Subcutaneous abdominal adipose tissue (tissue), 5 donors: ENCODE data around the gene ARGLU1.

Experiments used
- H3K27ac ChIP-seq: one replicate; pipeline ENCODE4 v1.7.0; 2013; ENCODE audit warnings: low read depth, mild to moderate bottlenecking, inconsistent platforms, low read length, moderate library complexity
- H3K27me3 ChIP-seq, 5 donors: one replicate each; pipeline ENCODE4 v1.7.0; 2013; ENCODE audit warnings: low read length in 5 of 5, inconsistent platforms in 1 of 5; ENCODE audit not compliant: control insufficient read depth in 5 of 5, insufficient read depth in 4 of 5
- H3K36me3 ChIP-seq, 5 donors: one replicate each; pipeline ENCODE4 v1.7.0; 2013; ENCODE audit warnings: low read length in 5 of 5; ENCODE audit not compliant: control insufficient read depth in 5 of 5, insufficient read depth in 5 of 5
- H3K4me1 ChIP-seq, 5 donors: one replicate each; pipeline ENCODE4 v1.7.0; 2013; ENCODE audit warnings: low read length in 5 of 5, mild to moderate bottlenecking in 3 of 5, moderate library complexity in 1 of 5; ENCODE audit not compliant: control insufficient read depth in 5 of 5, insufficient read depth in 5 of 5
- H3K4me3 ChIP-seq, 5 donors: one replicate each; pipeline ENCODE4 v1.7.0; 2013; ENCODE audit warnings: low read length in 5 of 5, low read depth in 1 of 5
- H3K9ac ChIP-seq, 5 donors: one replicate each; pipeline ENCODE4 v1.7.0; 2013; ENCODE audit warnings: low read length in 5 of 5, mild to moderate bottlenecking in 4 of 5, moderate library complexity in 3 of 5
- H3K9me3 ChIP-seq, 5 donors: one replicate each; pipeline ENCODE4 v1.7.0; 2013; ENCODE audit warnings: low read length in 5 of 5; ENCODE audit not compliant: control insufficient read depth in 5 of 5
- donor health status: healthy.
- donor health status: healthy.
- donor health status: healthy.
- donor health status: healthy.
- donor health status: healthy.

ARGLU1 gene

GRCh38 chr13:106494936-106495335 is 73.0 kb downstream of the ARGLU1 start:
- H3K9ac ChIP-seq, result no peak overlapping the region
- peaks cover 0 to 72% (median 3%) of the 10 kb centered on the region in 5 donors for H3K4me1 ChIP-seq
- H3K27ac ChIP-seq, result no peak overlapping the region
- no peak overlapping the region for H3K4me3 ChIP-seq
- H3K36me3 ChIP-seq, result peaks cover 0 to 22% (median 18%) of the 10 kb centered on the region in 5 donors
- peaks cover 0 to 2% (median 0%) of the 10 kb centered on the region in 5 donors for H3K9me3 ChIP-seq
- no peaks in the 10 kb centered on the region for H3K27me3 ChIP-seq

GRCh38 chr13:106494506-106494905 is 73.4 kb downstream of the ARGLU1 start:
- H3K9me3 ChIP-seq, result peaks cover 0 to 2% (median 0%) of the 10 kb centered on the region in 5 donors
- H3K4me1 ChIP-seq, result peaks cover 0 to 69% (median 3%) of the 10 kb centered on the region in 5 donors
- no peak overlapping the region for H3K27ac ChIP-seq
- peaks cover 0 to 22% (median 18%) of the 10 kb centered on the region in 5 donors for H3K36me3 ChIP-seq
- H3K9ac ChIP-seq, result no peak overlapping the region
- H3K4me3 ChIP-seq, result no peak overlapping the region
- H3K27me3 ChIP-seq, result no peaks in the 10 kb centered on the region

DNA sequence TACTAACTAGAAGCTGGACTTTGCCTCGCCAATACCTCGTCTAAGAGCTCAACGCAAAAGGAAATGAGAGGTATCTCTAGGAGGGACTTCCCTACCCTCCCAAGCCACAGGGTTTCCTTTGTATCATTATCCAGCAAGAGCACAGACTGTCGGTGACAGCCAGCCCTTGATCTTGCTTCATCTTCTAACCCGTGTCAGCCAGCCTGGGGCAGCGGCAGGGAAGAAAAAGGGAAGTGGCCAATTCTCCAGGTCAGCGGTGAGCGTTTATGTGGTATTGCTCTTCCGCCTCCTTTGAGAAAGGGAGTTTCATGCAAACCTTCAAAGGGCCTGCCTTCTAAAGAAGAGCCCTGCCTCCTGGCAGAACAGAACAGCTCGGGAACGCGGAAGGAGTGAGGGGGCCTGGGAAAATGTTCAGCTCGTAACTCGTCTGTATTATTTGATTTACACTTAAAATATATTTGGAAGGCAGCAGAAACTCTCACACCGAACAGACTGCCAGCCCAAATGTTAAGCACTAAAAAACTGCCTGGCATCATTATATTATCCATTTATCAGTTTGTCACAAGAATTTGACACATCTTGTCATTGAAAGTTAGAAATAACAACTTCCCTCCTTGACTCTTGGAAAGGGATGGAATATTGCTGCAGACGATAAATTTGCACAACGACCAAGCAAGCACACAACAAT is 74.3 kb downstream of the ARGLU1 start:
- Histone ChIP-seq H3K4me3 (no peak overlapping the region), H3K36me3 (peaks cover 0 to 22% (median 18%) of the 10 kb centered on the region in 5 donors), H3K27ac (no peak overlapping the region), H3K4me1 (peaks cover 0 to 61% (median 3%) of the 10 kb centered on the region in 5 donors), H3K27me3 (no peaks in the 10 kb centered on the region), H3K9me3 (peaks cover 0 to 2% (median 0%) of the 10 kb centered on the region in 5 donors), H3K9ac (no peak overlapping the region)

DNA sequence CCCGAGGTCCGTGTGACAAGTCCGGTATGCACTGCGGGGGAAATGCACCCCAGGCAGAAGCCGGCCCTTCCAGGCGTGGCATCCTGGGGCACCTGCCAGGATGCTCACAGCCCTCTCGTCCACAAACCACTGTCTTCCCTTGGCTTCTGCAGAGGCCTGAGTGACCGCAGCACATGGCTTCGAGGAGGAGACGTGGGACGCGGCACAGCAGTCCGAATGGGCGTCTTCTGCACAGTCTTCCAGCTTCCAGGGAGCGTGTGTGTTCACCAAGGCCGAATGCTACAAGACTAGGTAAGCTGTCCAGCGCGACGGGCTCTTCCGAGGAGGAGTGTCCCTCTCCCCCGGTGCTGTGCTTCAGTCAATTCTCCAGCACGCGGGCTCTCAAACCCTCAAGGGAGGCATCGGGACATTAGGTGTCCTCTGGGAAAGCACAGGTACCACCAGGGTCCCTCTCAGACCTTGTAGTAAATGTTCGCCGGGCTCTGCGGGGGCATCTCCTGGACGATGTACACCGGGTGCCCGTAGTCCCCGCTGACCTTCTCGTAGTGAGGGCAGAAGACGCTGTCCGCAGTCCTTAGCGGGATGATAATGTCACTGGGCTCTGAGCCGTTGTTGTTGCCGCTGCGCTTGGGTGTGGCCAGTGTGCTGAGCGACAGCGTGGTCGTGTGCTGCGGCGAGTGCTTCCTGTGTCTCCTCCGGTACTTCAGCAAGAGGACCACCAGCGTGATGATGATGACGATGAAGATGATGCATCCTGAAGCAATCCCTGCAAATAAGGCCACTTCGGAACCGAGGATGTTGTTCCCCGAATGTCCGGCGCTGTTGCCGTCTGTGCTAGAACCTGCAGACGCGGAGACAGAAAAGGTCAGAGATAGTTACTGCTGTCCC is 75.1 kb downstream of the ARGLU1 start:
- Histone ChIP-seq H3K27ac (no peak overlapping the region), H3K9ac (no peak overlapping the region)

GRCh38 chr13:106491928-106492587 is 75.9 kb downstream of the ARGLU1 start:
- Histone ChIP-seq H3K4me1 (peaks cover 0 to 46% (median 3%) of the 10 kb centered on the region in 5 donors), H3K9ac (no peak overlapping the region), H3K27ac (no peak overlapping the region), H3K4me3 (no peak overlapping the region), H3K27me3 (no peaks in the 10 kb centered on the region), H3K9me3 (peaks cover 0 to 2% (median 0%) of the 10 kb centered on the region in 5 donors), H3K36me3 (peaks cover 0 to 22% (median 18%) of the 10 kb centered on the region in 5 donors)

More for the DNA sequence above, 75.1 kb downstream of the ARGLU1 start:
- H3K9me3 ChIP-seq, result peaks cover 0 to 2% (median 0%) of the 10 kb centered on the region in 5 donors
- H3K4me3 ChIP-seq, result no peak overlapping the region
- H3K4me1 ChIP-seq, result peaks cover 0 to 53% (median 3%) of the 10 kb centered on the region in 5 donors
- H3K36me3 ChIP-seq, result peaks cover 0 to 22% (median 18%) of the 10 kb centered on the region in 5 donors
- no peaks in the 10 kb centered on the region for H3K27me3 ChIP-seq
